Erythroblast (primary cell): ENCODE measurements around the gene ZKSCAN5.

ENCODE experiments used
- GATA1 ChIP-seq: IDR thresholded peaks from 2 replicates; pipeline ENCODE4 v1.6.1; 2011; ENCODE audit warnings: low read depth, mild to moderate bottlenecking, control low read depth, low read length, moderate library complexity
- POLR2A ChIP-seq: IDR thresholded peaks from 2 replicates; pipeline ENCODE4 v1.6.1; 2011; ENCODE audit warnings: mild to moderate bottlenecking, low read length

DNA sequence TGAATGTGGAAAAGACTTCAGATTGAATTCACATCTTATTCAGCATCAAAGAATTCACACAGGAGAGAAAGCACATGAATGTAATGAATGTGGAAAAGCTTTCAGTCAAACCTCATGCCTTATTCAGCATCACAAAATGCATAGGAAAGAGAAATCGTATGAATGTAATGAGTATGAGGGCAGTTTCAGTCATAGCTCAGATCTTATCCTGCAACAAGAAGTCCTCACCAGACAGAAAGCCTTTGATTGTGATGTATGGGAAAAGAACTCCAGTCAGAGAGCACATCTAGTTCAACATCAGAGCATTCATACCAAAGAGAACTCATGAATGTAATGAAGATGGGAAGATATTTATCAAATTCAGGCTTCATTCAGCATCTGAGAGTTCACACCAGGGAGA is 68.8 kb downstream of the ZKSCAN5 start:
- TF ChIP-seq POLR2A (no peak), GATA1 (no peak)
